G401.6 (cell line): ENCODE measurements around the gene NOTUM.
"Not testable (repeated sequence)": the region's sequence is repeated elsewhere in the genome, so short reads cannot be mapped to it uniquely, and the experiment has no call there.

Experiments used
- FAIRE-seq: peaks from 2 replicates; lab custom pipeline; 2012; peaks lifted over from hg19 to GRCh38; lab: Jason Lieb, UNC

The NOTUM gene

DNA sequence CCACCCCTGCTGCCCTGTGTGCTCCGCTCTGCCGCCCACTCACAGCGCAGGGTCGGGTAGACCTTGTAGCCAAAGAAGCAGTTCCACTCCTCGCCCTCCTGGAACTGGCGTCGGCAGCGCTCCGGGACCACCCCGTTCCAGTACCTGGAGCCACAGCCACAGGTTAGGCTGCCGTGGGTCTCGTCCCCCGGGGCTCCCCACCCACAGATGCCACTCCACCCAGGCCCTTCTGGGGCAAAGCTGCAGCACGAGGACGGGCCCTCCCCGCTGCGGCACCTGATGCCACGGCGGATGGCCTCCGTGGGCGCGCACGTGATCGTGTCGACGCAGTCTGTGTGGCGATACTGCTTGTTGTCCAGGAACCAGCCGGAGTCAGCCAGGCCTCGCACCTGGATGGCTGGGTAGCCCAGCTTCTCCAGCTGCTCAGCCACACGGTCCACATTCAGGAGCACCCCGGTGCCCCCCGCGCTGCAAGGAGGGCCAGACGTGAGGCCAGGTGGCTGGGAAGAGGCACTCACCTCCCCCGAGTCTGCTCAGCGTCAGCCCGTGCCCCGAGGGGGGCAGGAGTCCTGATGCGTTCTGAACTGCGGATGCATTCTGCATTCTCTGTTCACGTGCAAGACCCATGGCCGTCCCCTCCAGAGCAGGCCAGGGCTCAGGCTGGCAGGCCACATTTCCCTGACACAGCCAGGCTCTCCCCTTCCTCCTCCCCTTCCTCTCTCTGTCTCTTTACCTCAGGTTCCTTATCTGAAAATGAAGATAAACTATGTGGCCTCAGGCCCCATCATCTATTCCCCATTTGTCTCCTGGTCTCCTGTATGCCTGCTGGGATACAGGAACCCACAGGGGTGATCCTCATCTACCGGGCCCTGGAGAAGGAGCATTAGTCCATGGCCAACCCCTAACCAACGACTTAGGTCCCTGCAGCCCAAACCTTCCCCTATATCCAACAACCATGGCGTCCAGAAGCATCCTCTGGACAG lies 4.1 kb downstream of the NOTUM start:
- FAIRE-seq = no peak

DNA sequence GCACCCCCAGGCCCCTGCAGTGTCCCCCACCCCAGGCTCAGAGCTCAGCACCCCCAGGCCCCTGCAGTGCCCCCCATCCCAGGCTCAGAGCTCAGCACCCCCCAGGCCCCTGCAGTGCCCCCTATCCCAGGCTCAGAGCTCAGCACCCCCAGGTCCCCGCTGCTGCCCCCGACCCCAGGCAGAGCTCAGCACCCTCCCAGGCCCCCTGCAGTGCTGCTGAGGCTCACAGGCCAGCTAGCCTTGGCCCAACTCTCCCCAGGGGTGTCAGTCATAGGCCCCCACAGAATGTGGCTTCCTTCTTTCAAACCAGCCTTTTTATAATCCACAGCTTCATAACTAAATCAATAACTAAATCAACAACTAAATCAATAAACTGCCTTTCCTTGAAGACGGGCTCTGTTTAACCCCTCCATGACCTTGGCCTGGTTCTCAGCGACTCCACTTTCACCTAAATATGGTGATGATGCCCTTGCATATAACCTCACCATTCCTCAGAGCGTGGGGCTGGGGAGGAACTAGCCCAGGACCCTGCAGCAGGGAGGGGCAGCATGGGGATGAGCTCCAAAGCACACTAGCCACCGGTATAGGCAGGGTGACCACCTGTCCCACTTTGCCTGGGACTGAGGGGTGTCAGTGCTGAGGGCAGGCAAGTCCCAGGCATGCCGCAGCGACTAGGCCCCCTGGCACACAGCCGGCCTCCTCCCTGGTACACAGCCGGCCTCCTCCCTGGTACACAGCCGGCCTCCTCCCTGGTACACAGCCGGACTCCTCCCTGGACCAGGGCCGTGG lies 5.0 kb downstream of the NOTUM start:
- FAIRE-seq = no peak

DNA sequence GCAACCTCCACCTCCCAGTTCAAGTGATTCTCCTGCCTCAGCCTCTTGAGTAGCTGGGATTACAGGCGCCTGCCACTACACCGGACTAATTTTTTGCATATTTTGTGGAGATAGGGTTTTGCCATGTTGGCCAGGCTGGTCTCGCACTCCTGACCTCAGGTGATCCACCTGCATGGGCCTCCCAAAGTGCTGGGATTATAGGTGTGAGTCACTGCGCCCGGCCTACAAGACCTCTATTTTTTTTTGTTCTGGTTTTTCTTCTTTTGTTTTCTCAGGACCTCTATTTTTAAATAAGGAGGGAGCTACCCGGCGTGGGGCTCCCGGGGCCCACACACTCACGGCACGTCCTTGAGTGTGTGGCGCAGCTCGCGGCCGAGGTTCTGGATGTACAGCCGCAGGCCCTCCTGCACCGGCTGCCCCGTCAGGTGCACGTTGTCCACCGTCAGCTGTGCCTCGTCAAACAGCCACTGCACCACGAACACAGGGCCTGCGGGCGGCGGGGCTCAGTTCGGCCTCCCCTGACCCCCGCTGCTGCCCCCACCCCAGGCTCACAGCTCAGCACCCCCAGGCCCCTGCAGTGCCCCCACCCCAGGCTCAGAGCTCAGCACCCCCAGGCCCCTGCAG lies 5.8 kb downstream of the NOTUM start:
- no peak for FAIRE-seq

DNA sequence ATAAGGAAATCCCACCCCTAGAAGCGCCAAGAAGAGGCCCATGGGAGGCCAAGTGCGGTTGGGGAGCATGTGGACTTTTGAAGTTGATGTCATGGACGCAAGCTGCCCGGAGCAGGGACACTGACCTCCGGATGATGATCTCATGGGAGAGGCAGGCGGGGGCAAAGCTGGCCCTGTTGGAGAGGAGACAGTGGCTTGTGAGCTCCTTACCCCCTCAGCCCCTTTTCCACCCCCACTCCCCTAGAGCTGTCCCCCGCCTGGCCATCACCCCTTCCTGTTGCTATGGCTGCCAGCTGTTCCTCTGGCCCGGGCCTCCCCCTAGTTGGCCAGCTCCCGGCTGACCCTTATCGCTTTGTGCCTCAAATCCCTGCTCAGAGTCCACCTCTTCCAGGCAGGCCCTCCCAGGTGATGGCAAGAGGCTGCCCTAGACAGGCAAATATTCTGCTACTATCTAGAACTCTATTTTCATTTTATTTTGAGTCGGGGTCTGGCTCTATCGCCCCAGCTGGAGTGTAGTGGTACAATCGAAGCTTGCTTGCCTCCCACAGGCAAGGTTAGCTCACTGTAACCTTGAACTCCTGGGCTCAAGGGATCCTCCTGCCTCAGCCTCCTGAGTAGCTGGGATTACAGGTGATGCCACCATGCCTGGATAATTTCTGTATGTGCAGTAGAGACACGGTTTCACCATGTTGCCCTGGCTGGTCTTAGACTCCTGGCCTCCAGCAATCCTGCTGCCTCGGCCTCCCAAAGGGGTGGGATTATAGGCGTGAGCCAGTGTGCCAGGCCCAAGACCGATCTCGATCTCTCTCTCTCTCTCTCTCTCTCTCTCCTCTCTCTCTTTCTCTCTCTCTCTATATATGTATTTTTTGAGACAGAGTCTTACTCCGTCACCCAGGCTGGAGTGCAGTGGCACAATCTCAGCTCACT lies 6.6 kb downstream of the NOTUM start:
- FAIRE-seq = no peak

- FAIRE-seq = not testable (repeated sequence)
These were observed 7.5 kb downstream of the NOTUM start for GRCh38 chr17:81953443-81953842.

GRCh38 chr17:81952792-81953228 lies 8.2 kb downstream of the NOTUM start:
- FAIRE-seq = no peak

GRCh38 chr17:81951785-81952684 lies 9.0 kb downstream of the NOTUM start:
- no peak for FAIRE-seq

DNA sequence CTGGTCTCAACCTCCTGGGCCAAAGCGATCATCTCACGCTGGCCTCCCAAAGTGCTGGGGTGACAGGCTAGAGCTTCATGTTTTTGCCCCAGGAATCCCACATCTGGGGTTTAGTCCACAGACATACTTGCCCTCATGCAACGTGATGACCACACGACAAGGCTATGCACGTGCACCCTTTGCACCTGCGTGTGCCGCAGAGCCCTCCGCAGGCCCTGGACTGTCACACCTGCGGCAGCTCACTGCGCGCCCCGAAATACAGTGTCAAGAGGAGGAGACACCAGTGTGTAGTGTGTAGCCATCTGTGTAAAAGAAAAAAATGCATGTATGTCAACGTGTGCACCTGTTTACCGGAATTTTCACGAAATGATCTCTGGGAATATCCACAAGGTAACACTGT lies 10.5 kb downstream of the NOTUM start:
- no peak for FAIRE-seq

- FAIRE-seq = no peak
These were observed 12.2 kb downstream of the NOTUM start for GRCh38 chr17:81948635-81949378.

DNA sequence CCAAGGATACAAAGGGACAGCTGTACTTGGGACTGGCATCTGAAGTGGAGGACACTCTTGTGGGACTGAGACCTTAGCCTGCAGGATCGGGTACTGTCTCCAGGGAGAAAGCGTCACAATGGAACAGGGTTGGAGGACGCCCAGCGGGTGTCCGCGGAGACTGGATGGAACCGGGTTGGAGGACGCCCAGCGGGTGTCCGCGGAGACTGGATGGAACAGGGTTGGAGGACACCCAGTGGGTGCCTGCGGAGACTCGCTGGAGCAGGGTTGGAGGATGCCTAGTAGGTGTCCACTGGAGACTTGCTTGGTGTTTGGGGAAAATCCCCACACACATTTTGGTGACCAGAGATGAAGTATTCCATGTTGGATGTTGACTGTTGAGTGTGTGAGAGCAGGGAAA lies 13.8 kb downstream of the NOTUM start, which contains the start of gene MYADML2:
TSS of gene MYADML2 (minus strand) at position 45 of the 400 bp plus-strand sequence. CDS start 5,492 bp downstream, outside the sequence.
- no peak for FAIRE-seq

DNA sequence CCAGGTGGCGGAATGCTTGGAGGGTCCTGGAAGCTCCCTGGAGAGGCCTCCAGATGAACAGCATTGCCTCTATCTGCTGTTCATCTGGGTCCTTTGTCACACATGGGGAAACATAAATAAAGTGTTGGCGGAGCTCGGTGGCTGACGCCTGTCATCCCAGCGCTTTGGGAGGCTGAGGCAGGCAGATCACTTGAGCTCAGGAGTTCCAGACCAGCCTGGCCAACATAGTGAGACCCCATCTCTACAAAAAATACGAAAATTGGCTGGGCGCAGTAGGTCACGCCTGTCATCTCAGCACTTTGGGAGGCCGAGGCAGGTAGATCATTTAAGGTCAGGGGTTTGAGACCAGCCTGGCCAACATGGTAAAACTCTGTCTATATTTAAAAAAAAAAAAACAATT lies 16.1 kb downstream of the NOTUM start:
- no peak for FAIRE-seq

- FAIRE-seq = no peak
These were observed 18.8 kb downstream of the NOTUM start for GRCh38 chr17:81942167-81942553.

DNA sequence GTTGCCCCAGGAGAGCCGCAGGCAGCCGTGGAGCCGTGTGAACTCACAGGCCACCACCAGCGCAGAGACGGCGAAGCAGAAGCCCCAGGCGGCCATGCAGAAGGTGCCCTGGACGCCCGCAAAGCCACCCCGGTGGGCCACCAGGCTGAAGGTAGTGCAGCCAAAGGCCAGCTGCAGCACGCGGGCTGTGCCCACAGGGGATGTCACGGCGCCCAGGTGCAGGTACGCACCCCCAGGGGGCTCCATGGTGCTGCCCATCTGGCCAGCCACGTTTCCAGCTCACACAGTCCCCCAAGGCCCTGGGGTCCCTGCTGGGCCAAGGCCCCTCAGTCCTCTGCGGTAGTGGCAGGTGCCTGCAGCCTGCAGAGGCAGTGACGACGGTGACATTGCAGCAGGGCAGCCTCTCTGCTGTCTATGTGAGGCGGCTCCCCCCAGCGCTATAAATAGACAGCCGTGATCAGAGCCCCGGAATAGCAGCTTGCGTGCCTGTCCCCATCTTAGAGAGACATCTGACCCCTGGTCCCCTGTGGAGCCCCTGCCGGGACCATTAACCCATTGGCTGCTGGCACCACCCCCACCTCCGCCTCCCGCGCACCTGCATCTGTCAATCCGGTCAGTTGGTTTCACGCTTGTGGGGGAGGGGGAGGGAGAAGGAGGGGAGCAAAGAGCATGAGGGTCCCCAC lies 19.4 kb downstream of the NOTUM start:
- FAIRE-seq = no peak

- no peak for FAIRE-seq
These were observed 20.2 kb downstream of the NOTUM start for GRCh38 chr17:81940538-81941483.

DNA sequence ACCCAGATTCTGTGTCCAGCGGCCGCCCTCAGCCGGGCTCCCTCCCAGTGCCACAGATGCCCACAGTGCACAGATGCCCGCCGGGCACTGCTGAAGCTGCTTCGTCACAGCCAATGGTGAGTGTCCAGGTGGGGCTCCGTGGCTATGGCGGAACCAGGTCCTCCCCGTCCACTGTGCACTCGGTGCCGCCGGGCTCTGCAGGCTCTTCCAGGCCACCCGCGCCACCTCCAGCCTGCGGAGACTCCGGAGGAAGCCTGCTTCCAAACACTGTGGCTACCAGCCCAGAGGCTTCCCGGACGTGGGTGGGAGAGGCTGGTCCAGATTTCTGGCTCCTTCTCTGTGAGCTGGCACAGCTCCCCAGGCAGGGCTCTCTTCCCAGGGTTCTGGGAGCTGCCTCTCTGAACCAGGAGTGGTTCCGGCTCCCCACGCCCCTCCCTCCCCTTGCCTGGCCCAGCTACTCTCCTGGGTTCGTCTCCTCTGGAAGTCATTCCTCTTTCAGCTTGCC lies 21.1 kb downstream of the NOTUM start:
- no peak for FAIRE-seq

- FAIRE-seq = no peak
These were observed 21.8 kb downstream of the NOTUM start for GRCh38 chr17:81939218-81939617.

DNA sequence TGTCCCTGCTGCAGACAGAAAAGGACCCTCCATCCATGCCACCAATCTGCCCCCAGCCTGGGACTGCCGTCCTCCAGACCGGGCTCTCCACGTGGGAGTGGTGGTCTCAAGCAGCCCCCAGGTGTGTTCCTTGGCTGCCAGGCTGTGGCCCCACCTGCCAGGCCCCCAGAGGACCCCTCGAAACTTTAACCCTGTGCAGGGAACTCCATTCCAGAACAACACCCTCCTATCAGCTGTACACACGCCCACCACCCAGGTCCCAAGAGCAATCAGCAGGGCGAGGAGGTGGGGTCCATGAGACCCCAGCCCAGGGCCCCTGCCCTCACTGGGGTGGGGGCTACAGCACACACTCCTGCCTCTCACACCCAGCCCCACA lies 25.3 kb downstream of the NOTUM start:
- no peak for FAIRE-seq
